Suprapubic skin (tissue), 4 donors: Measurements from ENCODE around the gene ENTPD1.

Experiments used
- EP300 ChIP-seq: sonication (generic); formaldehyde crosslinking; IDR thresholded peaks from one replicate; pipeline ENCODE4 v1.6.1; 2017; ENCODE audit warnings: antibody characterized with exemption
- POLR2A ChIP-seq, 2 donors: fragments of 450-650 bp; IDR thresholded peaks; one replicate each; pipeline ENCODE4 v1.6.1; 2017; ENCODE audit warnings: antibody characterized with exemption in 2 of 2, mild to moderate bottlenecking in 2 of 2, moderate library complexity in 2 of 2
- POLR2AphosphoS5 ChIP-seq, 3 donors: sonication (generic); formaldehyde crosslinking; IDR thresholded peaks; one replicate each; pipeline ENCODE4 v1.6.1; 2017; ENCODE audit warnings: antibody characterized with exemption in 3 of 3
- TF ChIP-seq, protein P1 (sequence below), 2 donors: fragments of 200-600 bp in 1 of 2; fragments of 450-650 bp in 1 of 2; sonication (generic) in 1 of 2; IDR thresholded peaks; one replicate each; pipeline ENCODE4 v1.5.1; 2016 to 2019; ENCODE audit warnings: antibody characterized with exemption in 2 of 2, mild to moderate bottlenecking in 1 of 2, moderate library complexity in 1 of 2

DNA sequence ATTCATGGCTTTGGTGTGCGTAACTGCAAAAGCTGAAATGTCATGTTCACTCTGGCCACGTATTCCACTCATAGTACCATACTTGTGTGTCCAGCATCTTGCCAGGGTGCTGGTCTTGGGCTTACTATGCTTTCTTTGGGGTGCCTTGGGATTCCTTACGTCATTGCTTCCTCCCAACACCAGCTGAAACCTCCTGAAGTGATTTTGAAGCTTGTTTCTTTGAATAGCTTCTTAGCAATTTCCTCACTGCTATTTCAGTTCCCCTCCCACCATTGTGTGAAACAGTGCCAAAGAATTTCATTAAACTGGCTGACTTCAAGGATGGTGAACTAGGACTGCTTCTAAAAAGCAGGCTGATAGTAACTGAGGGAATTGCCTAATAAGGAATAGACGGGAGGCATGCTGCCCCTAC is 36.9 kb downstream of the ENTPD1 start:
- TF ChIP-seq, protein P1, sequence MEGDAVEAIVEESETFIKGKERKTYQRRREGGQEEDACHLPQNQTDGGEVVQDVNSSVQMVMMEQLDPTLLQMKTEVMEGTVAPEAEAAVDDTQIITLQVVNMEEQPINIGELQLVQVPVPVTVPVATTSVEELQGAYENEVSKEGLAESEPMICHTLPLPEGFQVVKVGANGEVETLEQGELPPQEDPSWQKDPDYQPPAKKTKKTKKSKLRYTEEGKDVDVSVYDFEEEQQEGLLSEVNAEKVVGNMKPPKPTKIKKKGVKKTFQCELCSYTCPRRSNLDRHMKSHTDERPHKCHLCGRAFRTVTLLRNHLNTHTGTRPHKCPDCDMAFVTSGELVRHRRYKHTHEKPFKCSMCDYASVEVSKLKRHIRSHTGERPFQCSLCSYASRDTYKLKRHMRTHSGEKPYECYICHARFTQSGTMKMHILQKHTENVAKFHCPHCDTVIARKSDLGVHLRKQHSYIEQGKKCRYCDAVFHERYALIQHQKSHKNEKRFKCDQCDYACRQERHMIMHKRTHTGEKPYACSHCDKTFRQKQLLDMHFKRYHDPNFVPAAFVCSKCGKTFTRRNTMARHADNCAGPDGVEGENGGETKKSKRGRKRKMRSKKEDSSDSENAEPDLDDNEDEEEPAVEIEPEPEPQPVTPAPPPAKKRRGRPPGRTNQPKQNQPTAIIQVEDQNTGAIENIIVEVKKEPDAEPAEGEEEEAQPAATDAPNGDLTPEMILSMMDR (IDR thresholded peaks at IDR 0.05) = no peak
- TF ChIP-seq POLR2A (IDR thresholded peaks at IDR 0.05) = no peak
- no peak for TF ChIP-seq EP300
- no peak for TF ChIP-seq POLR2AphosphoS5 (IDR thresholded peaks at IDR 0.05)
